ENCODE results near the gene HOXA4. TPM values are rescaled to one million over a fixed set of nuclear protein-coding genes. Genes with fewer than 3 reads are reported as not detected.

Gene HOXA4
- total and polyA plus RNA-seq, 10 of the 15 experiments (the other 5 are each of a cell fraction or from before 2014, with no cell fraction given) = 0.07 TPM; not detected in 9

GRCh38 chr7:27121684-27122076, 8.9 kb downstream of the HOXA4 start:
- ChIA-PET RAD21 (ENCODE audit: unreplicated experiment) (no interaction called here), CTCF (no interaction called here), SMC1A (ENCODE audit: uncharacterized antibody, unreplicated experiment) (interaction anchor here (1.1 kb wide), 1 partner anchor 10 kb away, joined by 3 read pairs; no protein-coding TSS in a partner anchor), POLR2A (no interaction called here)
- BruUV-seq (replicated peaks) = no TSS peak
- Histone ChIP-seq H2AFZ (ENCODE audit: control insufficient read depth, low read depth, low read length) (no peak overlapping the region), H3K27ac (ENCODE audit: control insufficient read depth, insufficient read depth) (no peak overlapping the region), H3K27me3 (replicated peaks in 1 of 2; ENCODE audit: control insufficient read depth in 2 of 2, insufficient read depth in 2 of 2, low read length in 1 of 2) (no peaks in the 10 kb centered on the region; a peak in 2 of 4 replicates), H3K9ac (ENCODE audit: control insufficient read depth, insufficient read depth, low read length) (no peak overlapping the region), H3K36me3 (ENCODE audit: control insufficient read depth in 2 of 2, insufficient read depth in 2 of 2, low read length in 1 of 2) (no peaks in the 10 kb centered on the region), H3K79me2 (ENCODE audit: control insufficient read depth, insufficient read depth, low read length) (no peaks in the 10 kb centered on the region), H3K4me1 (ENCODE audit: control insufficient read depth, insufficient read depth, low read length) (no peaks in the 10 kb centered on the region), H3K4me2 (ENCODE audit: control insufficient read depth, insufficient read depth) (no peak overlapping the region), H3K4me3 (no peak overlapping the region), H3K9me3 (replicated peaks; ENCODE audit: control insufficient read depth, insufficient read depth, low read length) (no peaks in the 10 kb centered on the region), H4K20me1 (ENCODE audit: control insufficient read depth, insufficient read depth) (no peaks in the 10 kb centered on the region)
- 61% methylated on average over 7 of the region's 7 CpGs for WGBS (ENCODE audit: insufficient coverage, insufficient replicate concordance, low lambda C conversion rate, missing lambda C conversion rate)
- DNase-seq (ENCODE audit: low read depth, low spot score) (no peak), ATAC-seq (no peak), FAIRE-seq (no peak)
- intact Hi-C loops (cut with micrococcal nuclease; ENCODE audit: unreplicated experiment) (no loop called here), in situ Hi-C loops (cut with MboI) (no loop called here)
- TF ChIP-seq HSF1 (IDR thresholded peaks at IDR 0.05; ENCODE audit: low read depth, low read length) = no peak
- TF ChIP-seq HDAC2 (IDR thresholded peaks at IDR 0.05) = no peak
- no peak for TF ChIP-seq GABPA (IDR thresholded peaks at IDR 0.05; ENCODE audit: low read depth)
- TF ChIP-seq RFX5 (IDR thresholded peaks at IDR 0.05; ENCODE audit: low read depth, low read length) = no peak
- TF ChIP-seq SREBF2 (IDR thresholded peaks at IDR 0.05; ENCODE audit: low read length) = no peak
- no peak for TF ChIP-seq USF1 (IDR thresholded peaks at IDR 0.05; ENCODE audit: borderline replicate concordance, extremely low read length, insufficient read depth, low read depth, low read length)
- no peak for TF ChIP-seq PKNOX1 (IDR thresholded peaks at IDR 0.05)
